ENCODE measurements around the gene SET.
"Not testable (repeated sequence)": the region's sequence is repeated elsewhere in the genome, so short reads cannot be mapped to it uniquely, and the experiment has no call there.

Gene SET, protein sequence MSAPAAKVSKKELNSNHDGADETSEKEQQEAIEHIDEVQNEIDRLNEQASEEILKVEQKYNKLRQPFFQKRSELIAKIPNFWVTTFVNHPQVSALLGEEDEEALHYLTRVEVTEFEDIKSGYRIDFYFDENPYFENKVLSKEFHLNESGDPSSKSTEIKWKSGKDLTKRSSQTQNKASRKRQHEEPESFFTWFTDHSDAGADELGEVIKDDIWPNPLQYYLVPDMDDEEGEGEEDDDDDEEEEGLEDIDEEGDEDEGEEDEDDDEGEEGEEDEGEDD

GRCh38 chr9:128688501-128689292 is at the start of gene SET:
TSS of gene SET (plus strand) at chr9:128689222. CDS start at chr9:128689583, 361 bp downstream.
- DNase-seq: peak; percentile 57

- DNase-seq: no peak
Measured at GRCh38 chr9:128640603-128641002, 48.4 kb upstream of the SET start.

DNA sequence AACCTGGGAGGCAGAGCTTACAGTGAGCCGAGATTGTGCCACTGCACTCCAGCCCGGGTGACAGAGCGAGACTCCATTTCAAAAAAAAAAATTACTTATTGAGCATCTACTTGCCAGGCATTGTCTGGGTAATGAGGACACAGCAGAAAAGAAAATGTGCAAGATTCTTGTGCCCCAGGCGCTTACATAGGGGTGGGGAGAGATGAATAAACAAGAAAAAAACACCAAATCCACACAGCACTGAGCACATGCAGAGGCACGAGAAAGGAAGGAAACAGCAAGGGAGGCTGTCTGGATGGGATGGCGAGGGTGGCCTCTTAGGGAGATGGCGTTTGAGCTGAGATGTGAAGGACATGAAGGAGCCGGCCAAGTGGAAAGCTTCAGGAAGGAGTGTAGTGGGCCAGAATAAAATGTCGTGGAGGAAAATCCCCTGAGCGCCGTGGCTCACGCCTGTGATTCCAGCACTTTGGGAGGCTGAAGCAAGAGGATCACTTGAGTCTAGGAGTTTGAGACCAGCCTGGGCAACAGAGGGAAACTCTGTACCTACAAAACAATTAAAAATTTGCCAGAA is 46.3 kb upstream of the SET start:
- no peak for DNase-seq

- DNase-seq: no peak
Measured at GRCh38 chr9:128643519-128644300, 45.3 kb upstream of the SET start.

- DNase-seq: not testable (repeated sequence)
Measured at GRCh38 chr9:128648206-128648605, 40.8 kb upstream of the SET start.

DNA sequence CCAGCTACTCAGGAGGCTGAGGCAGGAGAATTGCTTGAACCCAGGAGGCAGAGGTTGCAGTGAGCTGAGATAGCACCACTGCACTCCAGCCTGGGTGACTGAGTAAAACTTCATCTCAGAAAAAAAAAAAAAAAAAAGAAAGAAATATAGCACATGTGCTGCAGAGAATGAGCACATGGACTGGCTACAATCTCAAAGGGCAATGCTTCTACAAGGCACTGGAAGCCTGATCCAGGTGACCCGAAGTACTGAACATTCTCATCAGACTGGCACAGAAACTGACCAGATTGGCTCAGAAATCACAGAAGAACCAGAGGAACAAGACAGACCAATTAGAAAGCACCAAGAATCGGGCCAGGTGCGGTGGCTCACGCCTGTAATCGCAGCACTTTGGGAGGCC is 37.2 kb upstream of the SET start:
- DNase-seq: no peak

DNA sequence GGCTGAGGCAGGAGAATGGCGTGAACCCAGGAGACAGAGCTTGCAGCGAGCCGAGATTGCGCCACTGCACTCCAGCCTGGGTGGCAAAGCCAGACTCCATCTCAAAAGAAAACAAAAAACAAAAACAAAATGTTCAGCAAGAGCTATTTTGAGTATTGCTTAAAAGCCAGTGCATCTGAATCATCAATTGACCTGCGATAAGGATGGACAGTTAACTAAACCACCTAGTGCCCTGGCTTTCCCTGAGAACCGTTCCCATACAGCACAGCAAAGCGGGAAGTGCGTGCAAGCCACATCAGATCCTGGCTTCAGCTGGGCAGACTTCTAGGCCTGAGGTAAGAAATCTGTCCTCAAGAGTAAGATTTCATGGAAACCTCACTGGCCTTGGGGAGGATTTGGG is 35.1 kb upstream of the SET start:
- DNase-seq: no peak

GRCh38 chr9:128654481-128654880 is 34.5 kb upstream of the SET start:
- DNase-seq: no peak

GRCh38 chr9:128656416-128657343 is 32.3 kb upstream of the SET start, which contains the start of gene DYNC2I2:
TSS of gene DYNC2I2 (minus strand) at chr9:128656847. CDS start at chr9:128656726, 121 bp downstream.
- DNase-seq: peak; percentile 58

- no peak for DNase-seq
Measured at GRCh38 chr9:128657344-128657704, 31.7 kb upstream of the SET start.

DNA sequence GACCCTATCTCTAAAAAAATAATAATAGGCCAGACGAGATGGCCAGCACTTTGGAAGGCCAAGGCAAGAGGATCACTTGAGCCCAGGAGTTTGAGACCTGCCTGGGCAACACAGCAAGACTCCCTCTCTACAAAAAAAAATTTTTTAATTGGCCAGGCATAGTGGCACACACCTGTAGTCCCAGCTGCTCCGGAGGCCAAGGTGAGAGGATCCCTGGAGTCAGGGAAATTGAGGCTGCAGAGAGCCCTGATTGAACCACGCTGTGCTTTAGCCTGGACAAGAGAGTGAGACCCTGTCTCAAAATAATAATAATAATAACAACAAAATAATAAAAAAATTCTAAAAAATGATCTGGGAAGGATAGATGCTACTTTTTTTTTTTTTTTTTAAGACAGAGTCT is 31.2 kb upstream of the SET start:
- DNase-seq: no peak

- DNase-seq: not testable (repeated sequence)
Measured at GRCh38 chr9:128666481-128666941, 22.5 kb upstream of the SET start.

DNA sequence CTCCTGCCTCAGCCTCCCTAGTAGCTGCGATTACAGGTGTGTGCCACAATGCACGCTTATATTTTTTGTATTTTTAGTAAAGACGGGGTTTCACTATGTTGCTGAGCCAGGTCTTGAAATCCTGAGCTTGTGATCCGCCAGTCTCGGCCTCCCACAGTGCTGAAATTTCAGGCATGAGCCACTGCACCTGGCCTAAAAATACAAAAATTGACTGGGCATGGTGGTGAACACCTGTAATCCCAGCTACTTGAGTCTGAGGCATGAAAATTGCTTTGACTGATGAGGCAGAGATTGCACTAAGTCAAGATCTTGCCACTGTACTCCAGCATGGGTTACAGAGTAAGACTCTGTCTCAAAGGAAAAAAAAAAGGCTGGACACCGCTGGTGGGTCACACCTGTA is 19.2 kb upstream of the SET start:
- no peak for DNase-seq

DNA sequence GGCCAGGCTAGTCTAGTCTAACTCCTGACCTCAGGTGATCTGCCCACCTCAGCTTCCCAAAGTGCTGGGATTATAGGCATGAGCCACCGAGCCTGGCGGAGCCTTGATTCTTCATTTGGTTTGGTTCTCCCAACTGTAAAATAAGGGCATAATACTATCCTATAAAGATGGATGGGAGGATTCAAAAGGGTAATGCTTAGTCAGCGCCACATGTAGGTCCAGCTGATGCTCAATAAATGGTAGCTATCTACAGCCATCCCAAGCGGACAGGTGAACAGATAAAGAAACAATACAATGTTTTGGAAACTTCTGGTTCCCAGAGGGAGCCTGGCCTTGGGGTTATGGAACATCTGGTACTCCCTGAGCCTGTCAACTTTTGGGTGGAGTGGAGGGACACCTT is 13.6 kb upstream of the SET start:
- DNase-seq: no peak

GRCh38 chr9:128677794-128678193 is 11.2 kb upstream of the SET start:
- no peak for DNase-seq

GRCh38 chr9:128683340-128684064 is 5.5 kb upstream of the SET start:
- no peak for DNase-seq

DNA sequence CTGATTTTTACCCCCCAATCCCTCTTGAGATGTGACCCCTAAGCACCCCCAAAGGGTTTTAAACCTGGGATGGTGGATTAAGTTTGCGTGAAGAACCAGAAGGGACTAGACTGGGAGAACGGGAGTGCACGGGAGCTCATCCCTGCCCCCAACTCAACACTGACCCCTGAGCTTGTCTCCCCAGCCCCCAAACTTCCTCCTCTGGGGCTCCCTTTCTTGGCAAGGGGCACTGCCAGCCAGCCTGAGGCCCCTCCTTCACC is 5.0 kb upstream of the SET start:
- no peak for DNase-seq

- peak; percentile 65 for DNase-seq
Measured at GRCh38 chr9:128684325-128685199, 4.5 kb upstream of the SET start.

GRCh38 chr9:128685636-128686489 is 3.2 kb upstream of the SET start:
- DNase-seq: no peak

GRCh38 chr9:128687453-128687852 is 1.6 kb upstream of the SET start:
- DNase-seq: no peak

All from NCI-H524 treated with DMSO at 0.1 percent for 48 hours (cell line).